Sigmoid colon (tissue), 7 donors: Measurements from ENCODE around the gene TENT5A. TPM values are rescaled to one million over a fixed set of nuclear protein-coding genes. Genes with fewer than 3 reads are reported as not detected.
"Not testable (repeated sequence)": the region's sequence is repeated elsewhere in the genome, so short reads cannot be mapped to it uniquely, and the experiment has no call there.

Experiments used
- DNase-seq: peaks from one replicate; pipeline ENCODE4 v3.0.0-alpha.2; 2019
- H3K27ac ChIP-seq, 4 donors: fragments of 200-600 bp; sonication (generic); one replicate each; pipeline ENCODE4 v1.5.1; 2016 to 2019; ENCODE audit warnings: mild to moderate bottlenecking in 1 of 4
- H3K27me3 ChIP-seq, 3 donors: fragments of 200-600 bp; sonication (generic); one replicate each; pipeline ENCODE4 v1.5.1; 2019; ENCODE audit warnings: mild to moderate bottlenecking in 1 of 3
- H3K36me3 ChIP-seq, 4 donors: fragments of 200-600 bp; sonication (generic); one replicate each; pipeline ENCODE4 v1.5.1; 2016 to 2019
- H3K4me1 ChIP-seq, 4 donors: fragments of 200-600 bp; sonication (generic); one replicate each; pipeline ENCODE4 v1.5.1; 2017 to 2019
- H3K4me3 ChIP-seq, 4 donors: fragments of 200-600 bp; sonication (generic); one replicate each; pipeline ENCODE4 v1.5.1; 2017 to 2019; ENCODE audit warnings: mild to moderate bottlenecking in 2 of 4, moderate library complexity in 1 of 4
- H3K9me3 ChIP-seq, 4 donors: fragments of 200-600 bp in 3 of 4; sonication (generic) in 3 of 4; one replicate each; pipeline versions ENCODE4 v1.5.1 to v1.6.1; 2013 to 2019
- EP300 ChIP-seq, 4 donors: sonication (generic); formaldehyde crosslinking; IDR thresholded peaks; one replicate each; pipeline ENCODE4 v1.6.1; 2017; ENCODE audit warnings: antibody characterized with exemption in 4 of 4
- POLR2A ChIP-seq, 2 donors: fragments of 450-650 bp; IDR thresholded peaks; one replicate each; pipeline ENCODE4 v1.6.1; 2016; ENCODE audit warnings: antibody characterized with exemption in 2 of 2, mild to moderate bottlenecking in 2 of 2, moderate library complexity in 2 of 2
- POLR2AphosphoS5 ChIP-seq, 4 donors: sonication (generic); formaldehyde crosslinking; IDR thresholded peaks; one replicate each; pipeline ENCODE4 v1.6.1; 2017; ENCODE audit warnings: antibody characterized with exemption in 4 of 4
- WGBS, 2 donors: extraction: QIAGEN DNeasy Blood & Tissue Kit; methylation state at CpG; one replicate each; pipeline ENCODE4 v1.1.7; 2013; 5-methylcytosine and 5-hydroxymethylcytosine counted together
- intact Hi-C: fragments of 100-400 bp; cut with DNase I; formaldehyde crosslinking; loops from one replicate; pipeline ENCODE4 v1.15.1; 2023
- polyA plus RNA-seq, 3 donors: library from polyadenylated mRNA; stranded (reverse); fragments of 200-250 nt; gene quantifications; one replicate each; pipeline ENCODE4 v1.2.3, GENCODE V29; 2013
- total RNA-seq, 4 donors: library from RNA; depleted of rRNA; stranded (reverse); fragments of >200 nt; gene quantifications; one replicate each; pipeline ENCODE4 v1.1.0, GENCODE V29; 2016
- TF ChIP-seq, protein P1 (sequence below), 4 experiments: fragments of 450-650 bp in 3 of 4; fragments of 200-600 bp in 1 of 4; IDR thresholded peaks; one replicate each; pipeline ENCODE4 v1.5.1; 2016 to 2019; ENCODE audit warnings: antibody characterized with exemption in 4 of 4, mild to moderate bottlenecking in 3 of 4, moderate library complexity in 2 of 4
- donor health status: healthy with polysubstance abuse.
- donor health status: Bipolar disorder and iron deficiency.
- donor health status: healthy.

The TENT5A gene
- total and polyA plus RNA-seq, 7 donors = 7.5 to 29.3 (median 18.3) TPM

DNA sequence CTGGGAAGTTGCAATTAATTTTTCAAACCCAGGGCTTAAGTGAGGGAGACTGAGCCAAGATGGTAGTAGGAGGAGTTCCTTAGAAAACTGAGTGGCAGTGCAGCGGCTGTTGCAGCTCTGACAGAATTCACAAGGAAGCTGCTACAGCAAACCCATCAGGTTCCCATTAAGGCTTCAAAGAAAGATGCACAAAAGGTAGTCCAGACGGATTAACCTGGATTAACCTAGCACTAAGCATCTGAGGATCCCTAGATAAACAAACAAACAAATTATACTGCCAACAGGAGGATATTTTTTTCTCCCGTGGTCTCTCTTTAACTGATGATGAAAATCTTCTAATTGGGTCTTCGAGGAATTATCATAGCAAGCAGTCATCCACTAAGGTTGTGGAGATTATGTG is 5.2 kb downstream of the TENT5A start:
- no peaks in the 10 kb centered on the region for H3K27me3 ChIP-seq
- H3K4me3 ChIP-seq = peak overlapping the region in 1 of 4 donors; percentile 1
- no peak for TF ChIP-seq EP300 (IDR thresholded peaks at IDR 0.05)
- no peak for TF ChIP-seq POLR2A (IDR thresholded peaks at IDR 0.05)
- WGBS, 2 donors = 74 to 78% methylated on average over 4 of the region's 4 CpGs
- no peaks in the 10 kb centered on the region for H3K9me3 ChIP-seq
- no peak for DNase-seq
- peaks cover 0 to 46% (median 34%) of the 10 kb centered on the region in 4 donors for H3K4me1 ChIP-seq
- intact Hi-C loops = no loop called here
- H3K36me3 ChIP-seq = peaks cover 0 to 13% (median 0%) of the 10 kb centered on the region in 4 donors
- H3K27ac ChIP-seq = peak overlapping the region in 3 of 4 donors; percentile 43 to 98 (median 50)

DNA sequence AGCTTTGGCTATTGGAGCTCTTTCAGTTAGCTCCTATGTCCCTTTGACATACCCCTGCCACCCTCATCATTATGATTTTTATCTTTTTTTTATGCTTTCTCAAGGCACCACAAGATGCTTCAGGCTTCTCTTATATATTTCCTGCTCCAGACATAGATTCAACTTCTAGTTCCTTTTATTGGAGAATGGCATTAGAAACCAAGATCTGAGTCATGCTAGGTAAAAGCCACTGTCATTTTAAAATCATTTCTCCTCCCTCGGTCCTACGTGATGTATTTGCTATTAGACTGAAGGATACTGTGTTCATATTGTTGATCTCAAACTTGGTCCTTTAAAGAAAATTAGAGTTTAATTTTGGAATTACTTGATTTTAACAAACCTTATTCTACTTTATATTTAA is 8.3 kb downstream of the TENT5A start:
- DNase-seq = no peak
- intact Hi-C loops = no loop called here
- 50 to 70% methylated on average over 2 of the region's 2 CpGs for WGBS, 2 donors
- H3K27ac ChIP-seq = no peak overlapping the region
- no peak overlapping the region for H3K4me3 ChIP-seq
- peaks cover 0 to 13% (median 0%) of the 10 kb centered on the region in 4 donors for H3K36me3 ChIP-seq
- TF ChIP-seq POLR2AphosphoS5 (IDR thresholded peaks at IDR 0.05) (no peak), EP300 (IDR thresholded peaks at IDR 0.05) (no peak), POLR2A (IDR thresholded peaks at IDR 0.05) (no peak)
- TF ChIP-seq, protein P1, sequence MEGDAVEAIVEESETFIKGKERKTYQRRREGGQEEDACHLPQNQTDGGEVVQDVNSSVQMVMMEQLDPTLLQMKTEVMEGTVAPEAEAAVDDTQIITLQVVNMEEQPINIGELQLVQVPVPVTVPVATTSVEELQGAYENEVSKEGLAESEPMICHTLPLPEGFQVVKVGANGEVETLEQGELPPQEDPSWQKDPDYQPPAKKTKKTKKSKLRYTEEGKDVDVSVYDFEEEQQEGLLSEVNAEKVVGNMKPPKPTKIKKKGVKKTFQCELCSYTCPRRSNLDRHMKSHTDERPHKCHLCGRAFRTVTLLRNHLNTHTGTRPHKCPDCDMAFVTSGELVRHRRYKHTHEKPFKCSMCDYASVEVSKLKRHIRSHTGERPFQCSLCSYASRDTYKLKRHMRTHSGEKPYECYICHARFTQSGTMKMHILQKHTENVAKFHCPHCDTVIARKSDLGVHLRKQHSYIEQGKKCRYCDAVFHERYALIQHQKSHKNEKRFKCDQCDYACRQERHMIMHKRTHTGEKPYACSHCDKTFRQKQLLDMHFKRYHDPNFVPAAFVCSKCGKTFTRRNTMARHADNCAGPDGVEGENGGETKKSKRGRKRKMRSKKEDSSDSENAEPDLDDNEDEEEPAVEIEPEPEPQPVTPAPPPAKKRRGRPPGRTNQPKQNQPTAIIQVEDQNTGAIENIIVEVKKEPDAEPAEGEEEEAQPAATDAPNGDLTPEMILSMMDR (IDR thresholded peaks at IDR 0.05) = no peak
- peaks cover 0 to 39% (median 30%) of the 10 kb centered on the region in 4 donors for H3K4me1 ChIP-seq
- no peaks in the 10 kb centered on the region for H3K27me3 ChIP-seq
- no peaks in the 10 kb centered on the region for H3K9me3 ChIP-seq

DNA sequence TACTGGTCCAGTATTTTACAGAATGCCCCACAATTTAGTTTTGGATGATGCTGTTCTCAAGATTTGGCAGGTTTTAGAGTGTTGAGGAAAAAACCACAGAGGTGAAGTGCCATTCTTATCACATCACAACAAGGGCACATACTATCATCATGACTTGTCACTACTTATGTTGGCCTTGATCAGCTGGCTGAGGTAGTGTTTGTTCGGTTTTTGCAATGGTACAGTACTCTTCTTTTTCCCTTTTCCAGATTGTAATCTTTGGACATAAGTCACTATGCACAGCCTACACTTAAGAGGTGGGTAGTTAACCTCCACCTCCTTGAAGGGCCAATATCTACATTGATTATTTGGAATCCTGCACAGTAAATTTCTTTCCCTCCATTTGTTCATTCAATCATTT is 8.8 kb downstream of the TENT5A start:
- Histone ChIP-seq H3K36me3 (peaks cover 0 to 13% (median 0%) of the 10 kb centered on the region in 4 donors), H3K4me1 (peaks cover 0 to 34% (median 26%) of the 10 kb centered on the region in 4 donors), H3K9me3 (no peaks in the 10 kb centered on the region), H3K27me3 (no peaks in the 10 kb centered on the region), H3K27ac (no peak overlapping the region), H3K4me3 (no peak overlapping the region)
- intact Hi-C loops = no loop called here
- no peak for TF ChIP-seq EP300 (IDR thresholded peaks at IDR 0.05)
- TF ChIP-seq, protein P1 (IDR thresholded peaks at IDR 0.05) = no peak
- TF ChIP-seq POLR2AphosphoS5 (IDR thresholded peaks at IDR 0.05) = no peak
- TF ChIP-seq POLR2A (IDR thresholded peaks at IDR 0.05) = no peak
- WGBS, 2 donors = 84 to 88% methylated on average over 1 of the region's 1 CpG
- no peak for DNase-seq

DNA sequence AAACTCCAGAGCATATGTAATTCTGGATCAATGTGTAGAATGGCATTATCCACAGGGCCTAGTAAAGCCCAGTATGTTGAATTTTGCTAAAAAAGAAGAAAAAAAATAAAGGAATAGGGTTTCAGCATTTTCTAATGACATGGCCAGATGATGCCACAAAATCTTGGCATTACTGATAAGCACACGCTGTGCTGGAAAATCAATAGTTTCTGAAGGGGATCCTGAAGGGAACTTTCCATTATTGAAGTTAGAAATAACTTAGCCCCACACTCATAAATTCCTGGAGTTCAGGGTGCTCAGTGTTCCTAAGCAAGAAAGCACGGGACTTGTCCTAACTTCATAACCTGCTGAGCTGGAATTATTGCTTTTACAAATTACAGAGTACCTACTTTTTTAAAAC is 10.8 kb downstream of the TENT5A start:
- intact Hi-C loops = no loop called here

DNA sequence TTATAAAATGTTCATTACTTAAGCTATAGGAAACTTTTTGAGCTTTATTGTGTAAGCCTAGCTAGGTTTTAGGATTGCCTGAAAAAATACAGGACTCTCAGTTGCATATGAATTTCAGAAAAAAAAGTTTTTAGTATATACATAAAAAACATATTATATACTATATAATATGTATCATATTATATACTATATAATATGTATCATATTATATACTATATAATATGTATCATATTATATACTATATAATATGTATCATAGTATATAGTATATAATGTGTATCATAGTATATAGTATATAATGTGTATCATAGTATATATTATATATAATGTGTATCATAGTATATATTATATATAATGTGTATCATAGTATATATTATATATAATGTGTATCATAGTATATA is 11.9 kb downstream of the TENT5A start:
- H3K36me3 ChIP-seq, H3K27ac ChIP-seq, H3K27me3 ChIP-seq, H3K9me3 ChIP-seq, DNase-seq, H3K4me3 ChIP-seq, intact Hi-C loops, H3K4me1 ChIP-seq: not testable (repeated sequence)

More for the DNA sequence above, 10.8 kb downstream of the TENT5A start:
- WGBS, 2 donors = 90 to 93% methylated on average over 2 of the region's 2 CpGs
- Histone ChIP-seq H3K9me3 (no peaks in the 10 kb centered on the region), H3K4me3 (no peak overlapping the region), H3K27me3 (no peaks in the 10 kb centered on the region), H3K4me1 (peaks cover 0 to 14% (median 8%) of the 10 kb centered on the region in 4 donors), H3K36me3 (peaks cover 0 to 13% (median 0%) of the 10 kb centered on the region in 4 donors), H3K27ac (no peak overlapping the region)
- no peak for DNase-seq
- TF ChIP-seq POLR2A (IDR thresholded peaks at IDR 0.05) (no peak), POLR2AphosphoS5 (IDR thresholded peaks at IDR 0.05) (no peak), EP300 (IDR thresholded peaks at IDR 0.05) (no peak)
- TF ChIP-seq, protein P1 (IDR thresholded peaks at IDR 0.05) = no peak
